Dermis blood vessel endothelial cell (primary cell): Measurements from ENCODE around the gene LINC00237. TPM values are rescaled to one million over a fixed set of nuclear protein-coding genes. Genes with fewer than 3 reads are reported as not detected.

Experiments
- DNase-seq: peaks from one replicate; pipeline ENCODE4 v3.0.0; 2010
- total RNA-seq: library from RNA; depleted of rRNA; stranded (reverse); fragments of >200 nt; gene quantifications from 2 replicates; pipeline ENCODE4 v1.2.3, GENCODE V29; 2014

Gene LINC00237
- total RNA-seq, 1 donor from 2014 or later: not detected

- DNase-seq: peak; percentile 42
Observed at GRCh38 chr20:21096321-21097043, 9.7 kb downstream of the LINC00237 start.

GRCh38 chr20:21092806-21093205 lies 13.4 kb downstream of the LINC00237 start:
- DNase-seq: no peak

GRCh38 chr20:21090721-21091120 lies 15.4 kb downstream of the LINC00237 start:
- no peak for DNase-seq

- no peak for DNase-seq
Observed at GRCh38 chr20:21090111-21090618, 16.0 kb downstream of the LINC00237 start.

GRCh38 chr20:21089391-21089790 lies 16.8 kb downstream of the LINC00237 start:
- DNase-seq: no peak

- DNase-seq: no peak
Observed at GRCh38 chr20:21087862-21088540, 18.2 kb downstream of the LINC00237 start.

GRCh38 chr20:21083825-21084325 lies 22.3 kb downstream of the LINC00237 start:
- DNase-seq: no peak

GRCh38 chr20:21082584-21082983 lies 23.6 kb downstream of the LINC00237 start:
- no peak for DNase-seq

GRCh38 chr20:21077809-21078345 lies 28.3 kb downstream of the LINC00237 start:
- no peak for DNase-seq

GRCh38 chr20:21076073-21076472 lies 30.1 kb downstream of the LINC00237 start:
- DNase-seq: no peak

- DNase-seq: no peak
Observed at GRCh38 chr20:21075471-21075870, 30.7 kb downstream of the LINC00237 start.

GRCh38 chr20:21074605-21075336 lies 31.4 kb downstream of the LINC00237 start:
- no peak for DNase-seq

- no peak for DNase-seq
Observed at GRCh38 chr20:21067255-21067654, 38.9 kb downstream of the LINC00237 start.

- no peak for DNase-seq
Observed at GRCh38 chr20:21064924-21065323, 41.2 kb downstream of the LINC00237 start.

GRCh38 chr20:21063276-21063675 lies 42.9 kb downstream of the LINC00237 start:
- no peak for DNase-seq

GRCh38 chr20:21053002-21053762 lies 53.0 kb downstream of the LINC00237 start:
- no peak for DNase-seq

- DNase-seq: no peak
Observed at GRCh38 chr20:21052686-21053001, 53.5 kb downstream of the LINC00237 start.

- no peak for DNase-seq
Observed at GRCh38 chr20:21052241-21052640, 53.9 kb downstream of the LINC00237 start.

GRCh38 chr20:21050710-21051109 lies 55.4 kb downstream of the LINC00237 start:
- no peak for DNase-seq

- no peak for DNase-seq
Observed at GRCh38 chr20:21049305-21049828, 56.8 kb downstream of the LINC00237 start.

GRCh38 chr20:21048841-21049273 lies 57.3 kb downstream of the LINC00237 start:
- peak; percentile 53 for DNase-seq

- DNase-seq: no peak
Observed at GRCh38 chr20:21047981-21048380, 58.2 kb downstream of the LINC00237 start.
